Activated naive CD4-positive, alpha-beta T cell treated with anti-CD3 and anti-CD28 coated beads for 36 hours (primary cell): ENCODE data around the gene PLA2G4A. TPM values are rescaled to one million over a fixed set of nuclear protein-coding genes. Genes with fewer than 3 reads are reported as not detected.

ENCODE experiments used
- CTCF ChIA-PET: fragments of 350-600 bp; sonication (Branson Sonifier 250); formaldehyde crosslinking; loops from one replicate; lab custom pipeline; 2021; ENCODE audit warnings: antibody characterized with exemption; lab: Charles Lee
- DNase-seq: peaks from one replicate; pipeline ENCODE4 v3.0.0-alpha.2; 2020
- H3K27ac Mint-ChIP-seq: one replicate; pipeline ENCODE4 v1.8.0; 2021; ENCODE audit warnings: mild to moderate bottlenecking, mixed read lengths
- H3K27me3 Mint-ChIP-seq: one replicate; pipeline ENCODE4 v1.8.0; 2021; ENCODE audit warnings: low read depth, mixed read lengths
- H3K36me3 Mint-ChIP-seq: one replicate; pipeline ENCODE4 v1.8.0; 2021; ENCODE audit warnings: low read depth, mixed read lengths
- H3K4me1 Mint-ChIP-seq: one replicate; pipeline ENCODE4 v1.8.0; 2021; ENCODE audit warnings: low read depth, mixed read lengths
- H3K4me3 Mint-ChIP-seq: one replicate; pipeline ENCODE4 v1.8.0; 2021; ENCODE audit warnings: mild to moderate bottlenecking, moderate library complexity, mixed read lengths
- H3K9me3 Mint-ChIP-seq: one replicate; pipeline ENCODE4 v1.8.0; 2021; ENCODE audit warnings: mixed read lengths
- intact Hi-C: fragments of 100-400 bp; cut with micrococcal nuclease; formaldehyde crosslinking; loops from one replicate; pipeline ENCODE4 v1.15.1; 2023
- total RNA-seq, 2 experiments: library from RNA; stranded (reverse); gene quantifications; one replicate each; pipeline ENCODE4 v1.2.3, GENCODE V29; 2021

PLA2G4A gene
- total RNA-seq, 2 experiments from 2014 or later = 0.12 to 0.26 TPM

DNA sequence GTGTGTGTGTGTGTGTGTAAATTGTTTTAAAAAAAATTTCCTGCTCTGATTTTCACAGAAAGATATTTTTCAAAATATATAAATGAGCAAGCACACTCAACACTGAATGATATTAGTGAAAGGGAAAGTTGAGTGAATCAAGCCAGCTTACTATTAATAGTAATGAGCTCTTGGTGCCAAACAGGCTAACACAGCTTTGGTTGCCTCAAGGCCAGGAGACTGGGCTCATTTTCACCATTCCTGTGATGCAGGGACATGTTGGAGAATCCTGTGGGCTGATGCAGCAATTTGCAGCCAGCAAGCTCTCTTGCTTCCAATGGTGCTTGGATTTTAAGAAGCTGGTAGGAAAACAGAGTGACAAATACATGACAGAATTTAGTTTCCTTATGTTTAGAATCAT, 30.2 kb downstream of the PLA2G4A start:
- peaks cover 3% of the 10 kb centered on the region for H3K4me1 Mint-ChIP-seq
- no peak overlapping the region for H3K27ac Mint-ChIP-seq
- no peaks in the 10 kb centered on the region for H3K27me3 Mint-ChIP-seq
- no peak overlapping the region for H3K4me3 Mint-ChIP-seq
- CTCF ChIA-PET = no interaction called here
- no peaks in the 10 kb centered on the region for H3K36me3 Mint-ChIP-seq
- no peaks in the 10 kb centered on the region for H3K9me3 Mint-ChIP-seq
- DNase-seq = no peak
- intact Hi-C loops = no loop called here

DNA sequence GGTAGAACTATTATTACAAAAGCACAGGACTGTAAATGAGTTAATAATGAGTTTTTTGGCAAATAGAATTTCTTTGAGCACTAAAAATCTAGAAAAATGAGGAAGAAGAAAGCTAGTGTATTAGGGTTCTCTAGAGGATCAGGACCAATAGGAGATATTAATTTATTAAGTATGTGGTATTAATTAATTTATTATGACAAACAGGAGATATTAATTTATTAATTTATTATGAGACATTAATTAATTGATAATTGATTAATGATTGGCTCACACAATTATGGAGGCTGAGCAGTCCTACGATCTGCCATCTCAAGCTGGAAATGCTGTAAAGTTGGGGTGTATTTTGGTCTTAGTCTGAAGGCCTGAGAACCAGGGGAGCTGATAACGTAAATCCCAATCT, 31.2 kb downstream of the PLA2G4A start:
- intact Hi-C loops = no loop called here
- no peak overlapping the region for H3K27ac Mint-ChIP-seq
- no peak for DNase-seq

DNA sequence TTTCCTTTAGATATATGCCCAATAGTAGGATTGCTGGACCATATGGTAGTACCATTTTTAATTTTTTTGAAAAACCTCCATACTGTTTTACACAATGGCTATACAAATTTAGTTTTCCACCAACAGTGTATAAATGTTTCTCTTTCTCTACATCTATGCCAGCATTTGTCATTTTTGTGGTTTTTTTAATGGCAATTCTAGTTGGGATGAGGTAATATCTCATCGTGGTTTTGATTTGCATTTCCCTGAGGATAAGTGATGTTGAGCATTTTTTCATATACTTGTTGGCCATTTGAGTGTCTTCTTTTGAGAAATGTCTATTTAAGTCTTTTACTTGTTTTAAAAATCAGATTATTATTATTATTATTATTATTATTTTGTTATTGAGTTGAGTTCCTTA, 35.5 kb downstream of the PLA2G4A start:
- Mint-ChIP-seq H3K27me3 (no peaks in the 10 kb centered on the region), H3K9me3 (no peaks in the 10 kb centered on the region), H3K36me3 (no peaks in the 10 kb centered on the region), H3K27ac (no peak overlapping the region), H3K4me3 (no peak overlapping the region), H3K4me1 (peaks cover 6% of the 10 kb centered on the region)
- intact Hi-C loops = no loop called here
- CTCF ChIA-PET = no interaction called here
- no peak for DNase-seq

More for the DNA sequence above, 31.2 kb downstream of the PLA2G4A start:
- CTCF ChIA-PET = no interaction called here
- no peak overlapping the region for H3K4me3 Mint-ChIP-seq
- peaks cover 3% of the 10 kb centered on the region for H3K4me1 Mint-ChIP-seq
- H3K27me3 Mint-ChIP-seq = no peaks in the 10 kb centered on the region
- no peaks in the 10 kb centered on the region for H3K9me3 Mint-ChIP-seq
- H3K36me3 Mint-ChIP-seq = no peaks in the 10 kb centered on the region

DNA sequence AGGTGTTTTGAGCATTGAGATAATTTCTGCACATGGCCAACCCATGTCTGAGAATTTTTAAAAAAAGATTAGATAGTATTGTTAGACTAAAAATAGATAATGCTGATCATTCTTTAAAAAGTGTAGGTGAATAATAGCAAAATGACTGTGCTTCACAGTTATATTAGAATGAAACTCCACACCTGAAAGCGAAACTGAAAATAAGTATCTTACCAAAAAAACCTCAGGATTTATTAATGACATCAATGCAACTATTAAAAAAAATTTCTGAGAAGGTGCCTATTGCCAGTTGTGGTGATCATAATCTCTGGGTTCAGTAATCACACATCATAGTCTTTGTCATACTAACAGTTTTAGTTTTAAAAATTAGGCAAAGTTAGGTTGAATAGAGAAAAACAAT, 36.5 kb downstream of the PLA2G4A start:
- Mint-ChIP-seq H3K4me1 (peaks cover 6% of the 10 kb centered on the region), H3K27me3 (peaks cover 3% of the 10 kb centered on the region), H3K9me3 (no peaks in the 10 kb centered on the region), H3K27ac (no peak overlapping the region), H3K4me3 (no peak overlapping the region), H3K36me3 (no peaks in the 10 kb centered on the region)
- CTCF ChIA-PET = no interaction called here
- intact Hi-C loops = loop anchor here (5.0 kb wide), 1 partner anchor 128 kb away; no protein-coding TSS in a partner anchor
- no peak for DNase-seq

DNA sequence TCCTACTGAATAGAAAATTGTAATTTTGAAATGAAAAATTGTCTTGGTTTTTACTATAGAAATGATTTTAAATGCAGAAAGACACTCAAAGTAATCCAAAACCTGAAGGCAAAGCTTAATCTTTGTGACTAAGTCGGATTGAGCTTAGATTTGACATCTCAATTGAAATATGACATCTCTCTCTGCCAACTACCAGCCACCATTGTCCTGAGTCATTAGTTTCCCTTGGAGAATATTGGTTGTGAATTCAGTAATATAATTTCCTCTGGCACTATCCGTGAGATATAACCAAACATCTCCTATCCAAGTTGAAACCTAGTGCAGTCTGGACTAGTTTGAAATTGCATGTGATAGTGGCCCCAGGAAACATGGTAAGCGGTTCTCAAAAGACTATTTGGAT, 37.1 kb downstream of the PLA2G4A start:
- no peak overlapping the region for H3K27ac Mint-ChIP-seq
- no peaks in the 10 kb centered on the region for H3K9me3 Mint-ChIP-seq
- intact Hi-C loops = loop anchor here (5.0 kb wide), 1 partner anchor 129 kb away; no protein-coding TSS in a partner anchor
- no peak overlapping the region for H3K4me3 Mint-ChIP-seq
- no peaks in the 10 kb centered on the region for H3K36me3 Mint-ChIP-seq
- H3K27me3 Mint-ChIP-seq = peaks cover 3% of the 10 kb centered on the region
- DNase-seq = no peak
- CTCF ChIA-PET = interaction anchor here (0.5 kb wide), 1 partner anchor 171 kb away, joined by 6 read pairs; no protein-coding TSS in a partner anchor
- peaks cover 6% of the 10 kb centered on the region for H3K4me1 Mint-ChIP-seq

DNA sequence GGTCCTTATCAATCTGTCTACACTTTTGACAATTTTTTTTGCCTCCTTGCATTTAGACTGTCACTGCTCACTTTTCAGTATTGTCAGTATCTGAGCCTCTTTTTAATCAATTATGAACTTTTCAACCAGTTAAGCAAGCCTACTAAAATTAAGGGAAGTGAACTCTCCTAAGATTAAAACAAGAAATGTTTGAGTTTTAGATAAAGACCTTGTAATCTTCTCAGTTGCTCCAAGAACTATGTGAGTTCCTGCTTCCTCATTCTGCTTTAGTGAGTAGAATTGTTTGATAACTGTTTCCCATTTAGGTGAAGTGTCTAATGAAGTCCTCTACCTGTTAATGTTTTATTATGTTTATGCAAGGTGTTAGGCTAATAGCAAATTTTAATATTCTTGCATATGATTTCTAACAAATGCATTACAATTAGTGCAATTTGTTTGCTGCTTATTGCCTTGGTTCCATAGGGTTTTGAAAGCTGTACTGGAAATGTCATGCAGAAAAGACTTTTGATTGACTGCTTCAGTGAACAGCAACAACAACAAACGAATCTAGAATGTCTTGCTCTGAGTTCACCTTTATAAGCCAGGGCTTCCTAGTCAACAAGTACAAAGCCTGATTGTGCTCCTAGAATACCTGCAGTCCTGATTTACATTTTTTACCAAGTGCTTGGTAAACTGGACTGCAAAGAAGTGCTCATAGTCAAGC, 40.9 kb downstream of the PLA2G4A start:
- Mint-ChIP-seq H3K4me3 (no peak overlapping the region), H3K9me3 (no peaks in the 10 kb centered on the region), H3K4me1 (peaks cover 6% of the 10 kb centered on the region), H3K27me3 (peaks cover 3% of the 10 kb centered on the region), H3K36me3 (no peaks in the 10 kb centered on the region), H3K27ac (no peak overlapping the region)
- CTCF ChIA-PET = interaction anchor here (0.6 kb wide), 1 partner anchor 86 kb away, joined by 3 read pairs; no protein-coding TSS in a partner anchor
- DNase-seq = no peak
- intact Hi-C loops = loop anchor here (5.0 kb wide), 1 partner anchor 132 kb away; no protein-coding TSS in a partner anchor

DNA sequence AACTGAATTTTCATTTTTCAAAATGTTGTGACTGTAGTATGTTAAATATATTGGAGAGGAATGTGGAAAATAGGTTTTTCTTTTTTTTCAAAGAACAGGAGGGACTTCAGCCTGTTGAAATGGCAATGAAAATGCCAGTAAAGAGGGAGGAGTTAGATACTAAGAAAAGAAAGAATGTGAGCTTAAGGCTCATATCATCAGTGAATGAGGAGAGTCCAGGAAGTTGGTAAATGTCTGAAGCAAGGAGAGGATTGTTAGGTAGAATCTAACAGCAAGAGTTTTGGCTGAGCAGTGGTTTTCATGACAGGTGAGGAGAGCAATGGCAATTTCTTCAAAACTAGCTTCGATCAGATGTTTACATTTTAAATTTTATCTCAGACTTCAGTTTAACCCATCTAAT, 43.0 kb downstream of the PLA2G4A start:
- H3K9me3 Mint-ChIP-seq = no peaks in the 10 kb centered on the region
- DNase-seq = no peak
- intact Hi-C loops = no loop called here
- no peaks in the 10 kb centered on the region for H3K36me3 Mint-ChIP-seq
- H3K4me1 Mint-ChIP-seq = no peaks in the 10 kb centered on the region
- no peak overlapping the region for H3K27ac Mint-ChIP-seq
- H3K4me3 Mint-ChIP-seq = no peak overlapping the region
- H3K27me3 Mint-ChIP-seq = peaks cover 3% of the 10 kb centered on the region
- CTCF ChIA-PET = no interaction called here

DNA sequence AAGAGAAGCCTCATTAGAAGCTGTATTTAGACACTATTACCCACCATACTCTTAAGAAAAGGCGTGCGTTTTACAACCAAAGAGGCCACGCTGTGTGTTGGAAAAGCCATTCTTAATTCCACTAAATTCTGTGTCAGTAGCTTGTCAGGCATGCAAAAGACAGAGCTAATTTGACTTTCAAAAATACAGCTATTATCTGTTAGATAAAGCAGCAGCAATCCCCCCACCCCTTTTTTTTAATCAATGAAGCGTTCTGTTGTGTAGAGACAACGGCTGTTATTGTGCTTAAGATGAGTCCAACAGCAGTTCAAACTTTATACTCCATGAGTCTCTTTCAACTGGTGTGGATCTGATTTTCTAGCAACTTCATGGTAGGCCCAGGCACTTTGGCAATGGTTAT, 43.5 kb downstream of the PLA2G4A start:
- peaks cover 3% of the 10 kb centered on the region for H3K27me3 Mint-ChIP-seq
- intact Hi-C loops = no loop called here
- no peaks in the 10 kb centered on the region for H3K36me3 Mint-ChIP-seq
- CTCF ChIA-PET = no interaction called here
- DNase-seq = no peak
- H3K9me3 Mint-ChIP-seq = no peaks in the 10 kb centered on the region
- no peak overlapping the region for H3K27ac Mint-ChIP-seq
- no peak overlapping the region for H3K4me3 Mint-ChIP-seq
- H3K4me1 Mint-ChIP-seq = no peaks in the 10 kb centered on the region

DNA sequence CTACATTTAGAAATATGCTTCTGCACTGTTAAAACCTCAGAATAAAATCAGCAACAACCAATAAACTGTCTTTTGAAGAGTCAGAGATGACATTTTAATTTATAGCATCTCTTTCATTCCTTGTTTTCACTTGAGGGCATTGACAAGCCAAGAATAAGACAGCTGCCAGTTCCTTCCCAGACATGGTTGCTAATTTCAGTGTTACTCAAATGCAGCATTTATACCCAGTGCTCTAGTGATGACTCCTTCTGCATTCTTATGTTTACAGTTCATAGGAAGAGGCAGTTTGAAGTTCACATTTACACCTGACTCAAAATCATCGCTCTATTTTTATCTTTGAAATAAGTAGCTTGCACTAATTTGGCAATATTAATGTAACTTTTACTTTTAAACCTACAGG, 44.9 kb downstream of the PLA2G4A start:
- intact Hi-C loops = no loop called here
- Mint-ChIP-seq H3K27me3 (peaks cover 3% of the 10 kb centered on the region), H3K4me3 (no peak overlapping the region), H3K36me3 (no peaks in the 10 kb centered on the region), H3K27ac (no peak overlapping the region), H3K4me1 (no peaks in the 10 kb centered on the region), H3K9me3 (no peaks in the 10 kb centered on the region)
- no peak for DNase-seq
- CTCF ChIA-PET = no interaction called here

DNA sequence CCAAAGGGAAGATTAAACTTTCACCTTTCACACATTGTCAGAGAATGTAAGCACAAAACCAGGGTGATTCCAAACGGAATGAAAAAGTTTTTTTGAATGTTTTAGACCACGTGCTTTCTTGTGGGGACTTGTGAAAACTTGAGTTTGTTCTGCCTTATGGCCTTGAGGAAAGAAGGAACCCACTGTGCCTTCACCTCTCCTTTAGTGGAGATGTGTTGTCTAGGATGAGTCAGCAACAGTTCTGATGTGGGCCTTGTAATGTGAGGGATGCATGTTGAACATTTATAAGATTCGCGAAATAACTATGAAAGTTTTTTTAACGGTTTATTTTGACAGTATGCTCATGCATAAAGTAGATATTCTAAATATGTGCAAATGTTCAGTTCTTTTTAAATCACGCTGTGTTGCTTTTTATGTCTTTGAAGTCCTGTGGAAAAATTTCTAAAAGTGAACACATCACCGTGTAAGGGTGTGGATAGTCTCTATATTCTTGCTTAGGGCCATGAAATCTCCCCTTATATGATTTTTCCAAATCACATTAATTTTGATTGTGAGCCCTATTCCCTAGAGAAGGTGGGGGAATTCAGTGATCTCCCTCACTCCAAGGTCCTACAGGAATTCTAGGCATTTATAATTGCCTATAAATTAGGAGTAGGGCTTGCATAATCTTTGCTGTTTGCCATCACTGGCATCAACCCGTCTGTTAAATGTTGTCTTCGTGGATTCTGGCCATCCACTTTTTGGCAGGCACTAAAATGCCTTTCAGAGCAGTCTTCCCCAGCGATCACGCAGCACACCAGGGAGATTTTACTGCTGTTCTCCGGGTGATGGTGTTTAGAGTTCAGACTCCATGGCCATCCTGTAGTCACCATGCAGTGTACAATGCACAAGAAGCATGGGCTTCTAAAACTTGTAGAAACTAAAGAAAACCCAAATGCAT, 47.4 kb downstream of the PLA2G4A start:
- no peaks in the 10 kb centered on the region for H3K9me3 Mint-ChIP-seq

DNA sequence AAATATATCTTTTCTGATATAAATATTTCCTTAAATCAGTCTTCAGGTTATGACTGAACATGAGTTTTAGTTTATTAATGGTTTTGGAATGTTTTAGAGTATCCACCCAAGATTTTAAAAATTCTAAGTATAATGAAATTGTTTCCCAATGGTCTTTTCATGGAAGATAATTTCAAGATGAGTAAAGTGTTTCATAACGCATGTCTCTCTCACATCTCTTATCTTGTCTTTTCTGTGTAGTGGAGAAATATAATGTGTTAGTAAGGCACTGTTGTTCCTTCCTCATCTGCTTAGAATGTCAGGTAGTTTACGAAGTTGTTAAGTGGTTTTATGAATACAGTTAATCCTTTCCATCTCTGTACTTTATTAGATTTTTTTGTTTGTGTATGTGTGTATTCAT, 49.6 kb downstream of the PLA2G4A start:
- Mint-ChIP-seq H3K4me1 (no peaks in the 10 kb centered on the region), H3K9me3 (no peaks in the 10 kb centered on the region), H3K36me3 (no peaks in the 10 kb centered on the region), H3K4me3 (no peak overlapping the region), H3K27ac (no peak overlapping the region), H3K27me3 (peaks cover 4% of the 10 kb centered on the region)
- DNase-seq = no peak
- CTCF ChIA-PET = no interaction called here
- intact Hi-C loops = no loop called here

More for the DNA sequence above, 47.4 kb downstream of the PLA2G4A start:
- intact Hi-C loops = no loop called here
- DNase-seq = no peak
- Mint-ChIP-seq H3K36me3 (no peaks in the 10 kb centered on the region), H3K27me3 (peaks cover 4% of the 10 kb centered on the region), H3K27ac (no peak overlapping the region), H3K4me1 (no peaks in the 10 kb centered on the region), H3K4me3 (no peak overlapping the region)
- CTCF ChIA-PET = no interaction called here

DNA sequence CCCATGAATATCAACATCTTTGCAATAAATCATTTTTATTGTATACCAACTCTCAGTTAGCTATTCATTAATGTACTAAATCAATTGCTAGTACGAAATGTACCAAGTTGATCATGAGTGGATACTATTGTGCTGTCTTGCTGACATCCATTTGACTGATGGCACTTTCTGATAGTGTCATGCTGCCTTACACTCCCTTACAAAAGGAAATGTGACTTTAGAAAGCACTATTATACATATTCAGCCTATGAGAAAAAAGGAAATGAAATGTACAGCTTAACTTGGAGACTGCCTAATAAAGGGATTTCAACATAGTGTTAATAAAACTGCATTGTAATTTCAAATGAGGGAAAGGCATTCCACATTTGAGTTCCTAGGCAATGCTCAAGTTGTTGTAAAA, 52.2 kb downstream of the PLA2G4A start:
- Mint-ChIP-seq H3K4me1 (no peaks in the 10 kb centered on the region), H3K27me3 (peaks cover 7% of the 10 kb centered on the region), H3K27ac (no peak overlapping the region), H3K4me3 (no peak overlapping the region), H3K36me3 (no peaks in the 10 kb centered on the region), H3K9me3 (peaks cover 2% of the 10 kb centered on the region)
- intact Hi-C loops = no loop called here
- DNase-seq = no peak
- CTCF ChIA-PET = no interaction called here
